Measurements from ENCODE around the gene SMLR1. TPM values are rescaled to one million over a fixed set of nuclear protein-coding genes. Genes with fewer than 3 reads are reported as not detected.

SMLR1 gene
- total RNA-seq, 1 experiment from 2014 or later: 0.08 TPM

- POLR2A ChIA-PET: no interaction called here
- Histone ChIP-seq H3K27ac (ENCODE audit: low read length) (no peak overlapping the region), H3K4me3 (ENCODE audit: low read depth in 2 of 2, low read length in 2 of 2) (no peak overlapping the region), H3K4me1 (ENCODE audit: control insufficient read depth, insufficient read depth, low read length) (no peaks in the 10 kb centered on the region), H3K36me3 (ENCODE audit: control insufficient read depth, insufficient read depth, low read length) (no peaks in the 10 kb centered on the region), H3K27me3 (ENCODE audit: control insufficient read depth, insufficient read depth, low read length) (no peaks in the 10 kb centered on the region), H3K9me3 (ENCODE audit: control insufficient read depth, insufficient read depth, low read depth, low read length) (no peaks in the 10 kb centered on the region)
- no peak for DNase-seq (ENCODE audit: low read depth, low spot score)
- ATAC-seq: no peak
- in situ Hi-C loops (cut with HindIII; ENCODE audit: low pct_unique_long_range_greater_than_20kb, low sequenced_read_pairs) (no loop called here), intact Hi-C loops (cut with micrococcal nuclease; ENCODE audit: unreplicated experiment) (no loop called here)
- CTCF ChIA-PET: no interaction called here
- no TSS peak for BruUV-seq (replicated peaks)
- TF ChIP-seq POLR2AphosphoS5 (IDR thresholded peaks at IDR 0.05; ENCODE audit: low read depth, low read length) (no peak), SIN3A (IDR thresholded peaks at IDR 0.05; ENCODE audit: borderline replicate concordance, insufficient read depth, low read depth, low read length) (no peak), REST (IDR thresholded peaks at IDR 0.05; ENCODE audit: insufficient read depth in 1 of 2, low read depth in 2 of 2, low read length in 1 of 2) (no peak), CTCF (IDR thresholded peaks at IDR 0.05) (no peak), TCF7L2 (IDR thresholded peaks at IDR 0.05; ENCODE audit: low read depth, low read length) (no peak)
Observed at GRCh38 chr6:130783416-130784107, 43.6 kb upstream of the SMLR1 start.

GRCh38 chr6:130787726-130788500 lies 39.3 kb upstream of the SMLR1 start:
- ATAC-seq: no peak
- CTCF ChIA-PET: no interaction called here

GRCh38 chr6:130788954-130789353 lies 38.3 kb upstream of the SMLR1 start:
- POLR2A ChIA-PET: no interaction called here
- in situ Hi-C loops (cut with HindIII; ENCODE audit: low pct_unique_long_range_greater_than_20kb, low sequenced_read_pairs): no loop called here

More at GRCh38 chr6:130787726-130788500, 39.3 kb upstream of the SMLR1 start:
- Histone ChIP-seq H3K4me3 (ENCODE audit: low read depth in 2 of 2, low read length in 2 of 2) (no peak overlapping the region), H3K36me3 (ENCODE audit: control insufficient read depth, insufficient read depth, low read length) (no peaks in the 10 kb centered on the region), H3K27ac (ENCODE audit: low read length) (no peak overlapping the region), H3K4me1 (ENCODE audit: control insufficient read depth, insufficient read depth, low read length) (no peaks in the 10 kb centered on the region), H3K27me3 (ENCODE audit: control insufficient read depth, insufficient read depth, low read length) (no peaks in the 10 kb centered on the region), H3K9me3 (ENCODE audit: control insufficient read depth, insufficient read depth, low read depth, low read length) (no peaks in the 10 kb centered on the region)
- no peak for DNase-seq (ENCODE audit: low read depth, low spot score)
- TF ChIP-seq SIN3A (IDR thresholded peaks at IDR 0.05; ENCODE audit: borderline replicate concordance, insufficient read depth, low read depth, low read length): no peak
- BruUV-seq (replicated peaks): no TSS peak
- in situ Hi-C loops (cut with HindIII; ENCODE audit: low pct_unique_long_range_greater_than_20kb, low sequenced_read_pairs) (no loop called here), intact Hi-C loops (cut with micrococcal nuclease; ENCODE audit: unreplicated experiment) (no loop called here)
- POLR2A ChIA-PET: no interaction called here

More at GRCh38 chr6:130788954-130789353, 38.3 kb upstream of the SMLR1 start:
- ATAC-seq: no peak
- Histone ChIP-seq H3K27me3 (ENCODE audit: control insufficient read depth, insufficient read depth, low read length) (no peaks in the 10 kb centered on the region), H3K27ac (ENCODE audit: low read length) (no peak overlapping the region), H3K36me3 (ENCODE audit: control insufficient read depth, insufficient read depth, low read length) (no peaks in the 10 kb centered on the region), H3K4me1 (ENCODE audit: control insufficient read depth, insufficient read depth, low read length) (no peaks in the 10 kb centered on the region), H3K9me3 (ENCODE audit: control insufficient read depth, insufficient read depth, low read depth, low read length) (no peaks in the 10 kb centered on the region), H3K4me3 (ENCODE audit: low read depth in 2 of 2, low read length in 2 of 2) (no peak overlapping the region)
- intact Hi-C loops (cut with micrococcal nuclease; ENCODE audit: unreplicated experiment): no loop called here
- CTCF ChIA-PET: no interaction called here
- TF ChIP-seq CTCF (IDR thresholded peaks at IDR 0.05) (no peak; the same call in 1 of the 2 replicates), REST (IDR thresholded peaks at IDR 0.05; ENCODE audit: insufficient read depth in 1 of 2, low read depth in 2 of 2, low read length in 1 of 2) (no peak), SIN3A (IDR thresholded peaks at IDR 0.05; ENCODE audit: borderline replicate concordance, insufficient read depth, low read depth, low read length) (no peak), POLR2AphosphoS5 (IDR thresholded peaks at IDR 0.05; ENCODE audit: low read depth, low read length) (no peak)
- no TSS peak for BruUV-seq (replicated peaks)
- no peak for DNase-seq (ENCODE audit: low read depth, low spot score)

All from Panc1 (cell line).